ENCODE measurements around the gene NXF1.
A peak's percentile ranks its signal among the peaks of the same experiment; 100 is the strongest.
"Not testable (repeated sequence)": the region's sequence is repeated elsewhere in the genome, so short reads cannot be mapped to it uniquely, and the experiment has no call there.

The NXF1 gene

GRCh38 chr11:62771144-62772021, 33.9 kb downstream of the NXF1 start, which contains the start of gene TAF6L:
Gene TAF6L (plus strand): TSS chr11:62771396. CDS start chr11:62775784, 4,388 bp downstream.
- Histone ChIP-seq H3K27ac (peak within 1 kb of the TSS; percentile 93), H3K36me3 (replicated peaks) (peaks cover 13% of the 10 kb centered on the region), H3K4me3 (ENCODE audit: low read depth, low read length) (peak within 1 kb of the TSS; percentile 75), H3K27me3 (replicated peaks) (no peaks in the 10 kb centered on the region)
- no peak for TF ChIP-seq CTCF (IDR thresholded peaks at IDR 0.05; ENCODE audit: low read depth, low read length, missing control alignments)
- in situ Hi-C loops (cut with HindIII; ENCODE audit: low pct_ligation_motif_present, low sequenced_read_pairs): no loop called here
- peak; percentile 97 for DNase-seq

- Histone ChIP-seq H3K27me3 (replicated peaks) (no peaks in the 10 kb centered on the region), H3K4me3 (ENCODE audit: low read depth, low read length) (peak overlapping the region; percentile 75), H3K36me3 (replicated peaks) (peaks cover 13% of the 10 kb centered on the region), H3K27ac (peak overlapping the region; percentile 93)
- no peak for DNase-seq
- no peak for TF ChIP-seq CTCF (IDR thresholded peaks at IDR 0.05; ENCODE audit: low read depth, low read length, missing control alignments)
- in situ Hi-C loops (cut with HindIII; ENCODE audit: low pct_ligation_motif_present, low sequenced_read_pairs): no loop called here
These were observed 34.5 kb downstream of the NXF1 start for GRCh38 chr11:62770778-62771143.

GRCh38 chr11:62760867-62761227, 44.4 kb downstream of the NXF1 start:
- H3K27me3 ChIP-seq (replicated peaks); H3K27ac ChIP-seq; DNase-seq; H3K36me3 ChIP-seq (replicated peaks); in situ Hi-C loops (cut with HindIII; ENCODE audit: low pct_ligation_motif_present, low sequenced_read_pairs): not testable (repeated sequence)
- H3K4me3 ChIP-seq (ENCODE audit: low read depth, low read length): peak overlapping the region; percentile 5

GRCh38 chr11:62757846-62758788, 47.1 kb downstream of the NXF1 start:
- Histone ChIP-seq H3K27me3 (replicated peaks) (no peaks in the 10 kb centered on the region), H3K27ac (no peak overlapping the region), H3K36me3 (replicated peaks) (no peaks in the 10 kb centered on the region), H3K4me3 (ENCODE audit: low read depth, low read length) (no peak overlapping the region)
- in situ Hi-C loops (cut with HindIII; ENCODE audit: low pct_ligation_motif_present, low sequenced_read_pairs): no loop called here
- no peak for TF ChIP-seq CTCF (IDR thresholded peaks at IDR 0.05; ENCODE audit: low read depth, low read length, missing control alignments)
- no peak for DNase-seq

- no peak for TF ChIP-seq CTCF (IDR thresholded peaks at IDR 0.05; ENCODE audit: low read depth, low read length, missing control alignments)
These were observed 50.1 kb downstream of the NXF1 start for GRCh38 chr11:62755086-62755615.

More at GRCh38 chr11:62755086-62755615, 50.1 kb downstream of the NXF1 start:
- DNase-seq: no peak
- Histone ChIP-seq H3K27me3 (replicated peaks) (no peaks in the 10 kb centered on the region), H3K27ac (no peak overlapping the region), H3K4me3 (ENCODE audit: low read depth, low read length) (no peak overlapping the region), H3K36me3 (replicated peaks) (peaks cover 3% of the 10 kb centered on the region)
- in situ Hi-C loops (cut with HindIII; ENCODE audit: low pct_ligation_motif_present, low sequenced_read_pairs): no loop called here
